Pulmonary artery endothelial cell (primary cell): Measurements from ENCODE around the gene NDUFS6. TPM values are rescaled to one million over a fixed set of nuclear protein-coding genes. Genes with fewer than 3 reads are reported as not detected.

Experiments used
- DNase-seq: peaks from one replicate; pipeline ENCODE4 v3.0.0-alpha.2; 2011; ENCODE audit warnings: low read depth, low spot score
- total RNA-seq: library from RNA; depleted of rRNA; stranded (reverse); fragments of >200 nt; gene quantifications from 2 replicates; pipeline ENCODE4 v1.2.3, GENCODE V29; 2014

Gene NDUFS6
- total RNA-seq, 1 donor from 2014 or later = 57.7 TPM

- no peak for DNase-seq
Observed at GRCh38 chr5:1765141-1765879, 35.9 kb upstream of the NDUFS6 start.

- no peak for DNase-seq
Observed at GRCh38 chr5:1765880-1766235, 35.3 kb upstream of the NDUFS6 start.

- DNase-seq = no peak
Observed at GRCh38 chr5:1767524-1768282, 33.5 kb upstream of the NDUFS6 start.

GRCh38 chr5:1768283-1769000, 32.8 kb upstream of the NDUFS6 start:
- DNase-seq = no peak

GRCh38 chr5:1769017-1769640, 32.1 kb upstream of the NDUFS6 start:
- no peak for DNase-seq

GRCh38 chr5:1769752-1770442, 31.3 kb upstream of the NDUFS6 start:
- DNase-seq = no peak

- no peak for DNase-seq
Observed at GRCh38 chr5:1770443-1770802, 30.8 kb upstream of the NDUFS6 start.

GRCh38 chr5:1771149-1772065, 29.8 kb upstream of the NDUFS6 start:
- no peak for DNase-seq

- no peak for DNase-seq
Observed at GRCh38 chr5:1772634-1773033, 28.6 kb upstream of the NDUFS6 start.

GRCh38 chr5:1776831-1777230, 24.4 kb upstream of the NDUFS6 start:
- DNase-seq = no peak

GRCh38 chr5:1777281-1778137, 23.7 kb upstream of the NDUFS6 start:
- no peak for DNase-seq

GRCh38 chr5:1778138-1779020, 22.8 kb upstream of the NDUFS6 start:
- DNase-seq = no peak

- DNase-seq = no peak
Observed at GRCh38 chr5:1779021-1779680, 22.1 kb upstream of the NDUFS6 start.

GRCh38 chr5:1779782-1780613, 21.2 kb upstream of the NDUFS6 start:
- DNase-seq = no peak

GRCh38 chr5:1780614-1780930, 20.6 kb upstream of the NDUFS6 start:
- DNase-seq = no peak

- no peak for DNase-seq
Observed at GRCh38 chr5:1781107-1781506, 20.1 kb upstream of the NDUFS6 start.
